GM13976 (cell line): ENCODE results near the gene QRFP.

Experiments used
- DNase-seq: peaks from one replicate; pipeline ENCODE4 v3.0.0; 2012; ENCODE audit warnings: low spot score
- CTCF ChIP-seq: IDR thresholded peaks from 2 replicates; pipeline ENCODE4 v1.5.1; 2012; ENCODE audit warnings: borderline replicate concordance, mild to moderate bottlenecking; ENCODE audit not compliant: insufficient read depth; ENCODE audit errors: extremely low read depth, missing control alignments, control extremely low read depth
- in situ Hi-C: fragments of 300-500 bp; cut with MboI; formaldehyde crosslinking; loops from one replicate; pipeline ENCODE4 v1.12.0; 2022; ENCODE audit warnings: low sequenced_read_pairs, mixed read lengths, inconsistent platforms; ENCODE audit not compliant: unreplicated experiment

The QRFP gene

GRCh38 chr9:130878295-130878694 is 18.3 kb downstream of the QRFP start:
- DNase-seq: no peak
- in situ Hi-C loops: loop anchor here (10.0 kb wide), 1 partner anchor 57 kb away; the partner anchor contains the start of gene FIBCD1
- no peak for TF ChIP-seq CTCF

GRCh38 chr9:130877300-130877699 is 19.3 kb downstream of the QRFP start:
- no peak for TF ChIP-seq CTCF
- in situ Hi-C loops: loop anchor here (10.0 kb wide), 1 partner anchor 58 kb away; the partner anchor contains the start of gene FIBCD1
- DNase-seq: no peak

GRCh38 chr9:130874783-130875182 is 21.8 kb downstream of the QRFP start:
- TF ChIP-seq CTCF: no peak

GRCh38 chr9:130873966-130874365 is 22.6 kb downstream of the QRFP start:
- DNase-seq: no peak
- no peak for TF ChIP-seq CTCF
- in situ Hi-C loops: loop anchor here (10.0 kb wide), 1 partner anchor 61 kb away; the partner anchor contains the start of gene FIBCD1

More at GRCh38 chr9:130874783-130875182, 21.8 kb downstream of the QRFP start:
- in situ Hi-C loops: loop anchor here (10.0 kb wide), 1 partner anchor 60 kb away; the partner anchor contains the start of gene FIBCD1
- DNase-seq: no peak

- DNase-seq: no peak
- in situ Hi-C loops: loop anchor here (10.0 kb wide), 1 partner anchor 62 kb away; the partner anchor contains the start of gene FIBCD1
- no peak for TF ChIP-seq CTCF
Measured at GRCh38 chr9:130872912-130873503, 23.6 kb downstream of the QRFP start.

GRCh38 chr9:130872508-130872907 is 24.1 kb downstream of the QRFP start:
- in situ Hi-C loops: loop anchor here (10.0 kb wide), 1 partner anchor 62 kb away; the partner anchor contains the start of gene FIBCD1
- TF ChIP-seq CTCF: no peak
- no peak for DNase-seq

- in situ Hi-C loops: loop anchor here (10.0 kb wide), 1 partner anchor 63 kb away; the partner anchor contains the start of gene FIBCD1
- no peak for TF ChIP-seq CTCF
Measured at GRCh38 chr9:130872093-130872492, 24.5 kb downstream of the QRFP start.

More at GRCh38 chr9:130872093-130872492, 24.5 kb downstream of the QRFP start:
- DNase-seq: no peak
